HAP-1 (cell line): ENCODE data around the gene CD93.
A peak's percentile ranks its signal among the peaks of the same experiment; 100 is the strongest.

Experiments used
- DNase-seq, 2 experiments: peaks; one replicate each; pipeline ENCODE4 v3.0.0-alpha.2; 2016 to 2020; ENCODE audit warnings: low spot score in 2 of 2
- H3K27me3 ChIP-seq: fragments of 250-450 bp; sonication (Bioruptor Pico); 2 replicates; pipeline ENCODE4 v1.5.1; 2020; ENCODE audit warnings: low read depth, mild to moderate bottlenecking, moderate library complexity
- H3K36me3 ChIP-seq: fragments of 250-450 bp; sonication (Bioruptor Pico); replicated peaks from 2 replicates; pipeline ENCODE4 v1.5.1; 2020; ENCODE audit warnings: mild to moderate bottlenecking
- H3K4me1 ChIP-seq: fragments of 250-450 bp; sonication (Bioruptor Pico); 2 replicates; pipeline ENCODE4 v1.5.1; 2020; ENCODE audit warnings: mild to moderate bottlenecking
- H3K4me3 ChIP-seq: fragments of 250-450 bp; sonication (Bioruptor Pico); 2 replicates; pipeline ENCODE4 v1.5.1; 2020; ENCODE audit warnings: mild to moderate bottlenecking, moderate library complexity
- H3K9me3 ChIP-seq: fragments of 250-450 bp; sonication (Bioruptor Pico); 2 replicates; pipeline ENCODE4 v1.5.1; 2020; ENCODE audit warnings: mild to moderate bottlenecking, moderate library complexity
- in situ Hi-C: fragments of 300-500 bp; cut with MboI; formaldehyde crosslinking; loops from 3 replicates; pipeline ENCODE4 v1.14.3; 2020; ENCODE audit warnings: low sequenced_read_pairs, inconsistent platforms, mixed read lengths

Gene CD93

DNA sequence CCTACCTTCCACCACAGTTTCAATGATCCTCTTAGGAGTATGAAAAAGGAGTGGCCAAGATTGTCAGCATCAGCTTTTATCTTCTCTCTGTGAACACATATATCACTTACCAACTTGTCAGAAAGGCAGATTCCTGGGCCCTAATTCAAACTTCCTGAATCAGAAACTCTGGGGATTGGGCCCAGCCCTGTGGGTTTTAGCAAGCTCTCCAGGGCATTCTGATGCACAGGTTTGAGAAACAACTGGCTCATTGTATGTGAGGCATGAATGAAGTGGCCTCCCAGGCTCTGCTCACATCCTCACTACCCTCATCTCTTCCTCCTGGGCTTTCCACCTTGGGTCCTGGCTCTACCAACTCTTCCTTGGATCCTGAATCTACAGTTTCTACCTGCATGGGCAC is 23.5 kb downstream of the CD93 start:
- H3K4me1 ChIP-seq = no peaks in the 10 kb centered on the region
- H3K27me3 ChIP-seq = no peaks in the 10 kb centered on the region
- H3K9me3 ChIP-seq = no peaks in the 10 kb centered on the region; the same call in 1 of the 2 replicates
- no peak overlapping the region for H3K4me3 ChIP-seq
- no peak for DNase-seq
- in situ Hi-C loops = no loop called here
- H3K36me3 ChIP-seq = no peaks in the 10 kb centered on the region

DNA sequence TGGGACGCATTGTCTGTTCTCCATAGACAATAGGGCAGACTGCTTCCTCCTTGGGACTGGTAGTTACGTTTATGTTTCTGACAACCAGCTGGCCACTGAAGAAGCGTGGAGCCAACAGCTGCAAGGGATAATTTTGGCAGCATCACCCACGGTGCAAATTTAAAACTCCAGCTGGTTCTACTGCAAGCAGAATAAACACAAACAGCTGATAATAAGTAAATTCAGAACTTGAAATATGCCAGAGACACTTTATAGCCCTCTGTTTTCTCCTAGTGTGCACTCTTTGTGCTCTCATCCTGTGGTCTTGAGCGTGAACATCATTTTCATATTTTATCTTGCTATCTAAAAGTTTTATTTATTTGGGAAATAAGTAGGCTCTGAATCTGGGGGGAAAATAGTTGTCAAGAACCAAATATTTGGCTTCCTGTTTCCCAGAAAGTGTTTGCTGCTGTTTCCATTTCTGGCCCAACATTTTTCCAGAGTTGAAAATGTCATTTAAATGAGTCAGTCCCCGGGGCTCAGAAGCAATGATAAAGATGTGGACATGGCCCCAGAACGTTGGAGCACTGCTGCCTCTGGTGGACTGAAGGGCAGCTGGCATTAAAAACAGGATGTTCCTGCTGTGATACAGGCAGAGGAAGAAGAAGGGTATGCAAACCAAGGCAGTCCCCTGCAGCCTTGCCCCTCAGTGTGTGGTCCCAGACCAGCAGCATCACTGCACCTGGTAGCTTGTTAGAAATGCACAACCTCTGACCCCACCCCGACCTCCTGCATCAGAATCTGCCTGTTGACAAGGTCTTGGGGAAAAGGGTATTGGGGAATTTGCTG is 24.2 kb downstream of the CD93 start:
- H3K9me3 ChIP-seq = no peaks in the 10 kb centered on the region; the same call in 1 of the 2 replicates
- no peak overlapping the region for H3K4me3 ChIP-seq
- no peaks in the 10 kb centered on the region for H3K36me3 ChIP-seq
- in situ Hi-C loops = no loop called here
- DNase-seq = no peak
- no peaks in the 10 kb centered on the region for H3K4me1 ChIP-seq
- no peaks in the 10 kb centered on the region for H3K27me3 ChIP-seq

DNA sequence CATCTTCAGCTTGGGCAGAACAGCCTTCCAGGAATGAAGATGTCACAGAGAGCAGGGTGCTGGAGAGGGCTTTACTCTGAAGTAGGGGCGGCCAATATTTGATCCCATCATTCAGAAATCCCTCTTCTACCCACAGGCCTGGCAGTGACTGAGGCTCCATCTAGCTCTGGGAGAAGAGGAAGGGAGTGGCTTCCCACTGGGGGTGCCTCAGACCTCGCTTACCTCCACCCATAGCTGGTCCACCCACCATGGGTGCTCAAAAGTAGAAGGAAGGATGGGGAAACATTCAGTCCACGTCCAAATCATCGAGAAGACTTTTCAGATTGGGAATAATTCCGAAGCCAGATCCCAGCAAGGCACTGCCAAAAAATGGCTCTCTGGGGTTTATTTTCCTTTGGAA is 24.9 kb downstream of the CD93 start:
- no peak for DNase-seq
- Histone ChIP-seq H3K27me3 (no peaks in the 10 kb centered on the region), H3K4me3 (no peak overlapping the region), H3K36me3 (no peaks in the 10 kb centered on the region), H3K9me3 (no peaks in the 10 kb centered on the region; the same call in 1 of the 2 replicates), H3K4me1 (no peaks in the 10 kb centered on the region)
- in situ Hi-C loops = no loop called here

DNA sequence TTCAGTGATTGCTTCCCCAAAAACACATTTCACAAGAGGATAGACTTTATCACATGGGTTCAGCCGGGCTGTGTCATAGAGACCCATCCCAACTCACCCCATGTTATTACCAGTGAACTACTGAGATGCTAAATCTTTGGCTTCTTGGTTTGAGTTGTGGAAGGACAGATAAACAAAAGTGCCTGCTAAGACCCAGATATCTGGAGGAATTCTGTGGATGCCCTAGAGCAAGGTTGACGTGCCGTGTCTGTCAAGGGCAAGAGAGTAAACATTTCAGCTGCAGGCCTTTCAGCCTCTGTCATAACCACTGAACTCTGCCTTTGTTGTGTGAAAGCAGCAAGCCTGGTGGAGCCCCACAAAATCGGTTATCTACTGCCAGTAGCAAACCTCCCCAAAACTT is 25.5 kb downstream of the CD93 start:
- no peaks in the 10 kb centered on the region for H3K36me3 ChIP-seq
- H3K4me1 ChIP-seq = no peaks in the 10 kb centered on the region
- H3K27me3 ChIP-seq = no peaks in the 10 kb centered on the region
- in situ Hi-C loops = no loop called here
- no peak overlapping the region for H3K4me3 ChIP-seq
- DNase-seq = no peak
- no peaks in the 10 kb centered on the region; the same call in 1 of the 2 replicates for H3K9me3 ChIP-seq

DNA sequence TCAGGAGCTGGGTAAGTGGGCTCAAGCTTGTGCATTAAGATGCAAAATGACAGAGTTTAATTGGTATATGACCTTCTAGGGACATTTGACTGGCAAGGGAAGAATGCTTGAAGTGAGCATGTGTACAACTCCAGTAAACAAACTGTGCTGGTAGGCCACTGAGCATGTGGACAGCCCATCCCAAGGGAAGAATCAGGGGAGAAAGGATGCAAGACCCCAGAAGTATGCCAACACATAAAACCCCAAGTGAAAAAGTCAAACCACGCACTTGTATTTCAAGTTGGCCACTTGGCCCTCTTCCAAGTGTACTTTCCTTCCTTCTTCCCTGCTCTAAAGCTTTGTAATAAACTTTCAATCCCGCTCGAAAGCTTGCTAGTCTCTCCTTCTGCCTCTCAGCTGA is 26.3 kb downstream of the CD93 start:
- no peak overlapping the region for H3K4me3 ChIP-seq
- DNase-seq = no peak
- H3K36me3 ChIP-seq = no peaks in the 10 kb centered on the region
- H3K27me3 ChIP-seq = no peaks in the 10 kb centered on the region
- H3K4me1 ChIP-seq = no peaks in the 10 kb centered on the region
- in situ Hi-C loops = no loop called here
- no peaks in the 10 kb centered on the region; the same call in 1 of the 2 replicates for H3K9me3 ChIP-seq

DNA sequence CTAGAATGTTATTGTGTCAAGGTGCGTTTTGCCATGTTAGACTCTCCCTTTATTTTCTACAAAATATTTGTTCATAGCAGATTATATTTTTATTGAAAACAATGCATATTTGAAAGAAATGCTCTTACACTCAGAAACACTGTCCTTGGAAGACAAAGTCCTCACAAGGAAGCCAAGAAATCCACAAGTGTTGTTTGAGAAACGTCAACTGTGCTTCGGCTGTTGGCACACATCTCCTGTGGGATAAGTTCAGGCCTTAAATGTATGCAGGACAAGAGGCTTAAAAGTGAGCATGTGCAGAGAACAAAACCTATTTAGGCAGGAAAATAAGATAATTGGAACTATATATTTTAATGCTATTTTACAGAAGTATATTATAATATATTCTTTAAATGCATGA is 27.1 kb downstream of the CD93 start:
- no peak overlapping the region for H3K4me3 ChIP-seq
- no peak for DNase-seq
- H3K4me1 ChIP-seq = no peaks in the 10 kb centered on the region
- no peaks in the 10 kb centered on the region; the same call in 1 of the 2 replicates for H3K9me3 ChIP-seq
- in situ Hi-C loops = no loop called here
- no peaks in the 10 kb centered on the region for H3K27me3 ChIP-seq
- H3K36me3 ChIP-seq = no peaks in the 10 kb centered on the region

DNA sequence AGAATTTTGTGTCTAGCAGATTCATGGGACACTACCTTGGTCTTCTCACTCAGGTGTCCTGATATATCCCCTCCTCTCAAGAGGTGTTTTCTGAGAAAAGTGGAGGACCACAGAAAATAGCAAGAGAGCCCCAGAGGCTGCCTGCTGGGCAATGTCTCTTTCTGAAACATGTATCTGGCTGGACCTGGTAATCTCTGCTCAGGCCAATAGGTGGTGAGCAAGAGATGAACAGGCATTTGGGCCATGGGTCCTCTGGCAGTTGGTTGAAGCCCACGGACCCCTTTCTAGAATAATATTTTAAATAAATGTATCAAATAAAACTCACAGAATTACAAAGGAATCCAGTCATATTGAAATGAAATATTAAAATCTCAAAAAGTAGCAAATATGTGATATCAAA is 27.9 kb downstream of the CD93 start:
- H3K4me3 ChIP-seq = no peak overlapping the region
- H3K36me3 ChIP-seq = no peaks in the 10 kb centered on the region
- DNase-seq = no peak
- H3K4me1 ChIP-seq = no peaks in the 10 kb centered on the region
- H3K9me3 ChIP-seq = no peaks in the 10 kb centered on the region; the same call in 1 of the 2 replicates
- in situ Hi-C loops = no loop called here
- H3K27me3 ChIP-seq = no peaks in the 10 kb centered on the region

DNA sequence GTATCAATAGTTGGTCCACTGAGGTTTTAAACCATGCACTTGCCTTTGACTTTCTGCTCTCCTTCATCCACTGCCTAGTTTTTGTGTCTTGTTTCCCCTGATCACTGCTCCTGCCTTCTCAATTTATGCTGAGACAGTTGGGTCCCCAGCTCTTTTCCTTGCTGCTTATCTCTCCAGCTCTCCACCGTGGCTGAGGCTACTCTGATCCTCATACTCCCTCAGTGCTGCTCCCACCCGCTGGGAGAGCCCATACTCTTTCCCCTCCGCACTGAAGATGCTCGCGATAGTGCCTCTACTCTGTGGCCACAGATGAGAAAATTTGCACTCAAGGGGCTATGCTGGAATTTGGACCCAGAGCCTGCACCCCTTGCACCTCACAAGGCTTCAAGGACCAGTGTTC is 33.2 kb downstream of the CD93 start:
- Histone ChIP-seq H3K36me3 (no peaks in the 10 kb centered on the region), H3K4me3 (no peak overlapping the region), H3K27me3 (no peaks in the 10 kb centered on the region), H3K4me1 (no peaks in the 10 kb centered on the region), H3K9me3 (no peaks in the 10 kb centered on the region)
- in situ Hi-C loops = no loop called here
- DNase-seq = no peak

DNA sequence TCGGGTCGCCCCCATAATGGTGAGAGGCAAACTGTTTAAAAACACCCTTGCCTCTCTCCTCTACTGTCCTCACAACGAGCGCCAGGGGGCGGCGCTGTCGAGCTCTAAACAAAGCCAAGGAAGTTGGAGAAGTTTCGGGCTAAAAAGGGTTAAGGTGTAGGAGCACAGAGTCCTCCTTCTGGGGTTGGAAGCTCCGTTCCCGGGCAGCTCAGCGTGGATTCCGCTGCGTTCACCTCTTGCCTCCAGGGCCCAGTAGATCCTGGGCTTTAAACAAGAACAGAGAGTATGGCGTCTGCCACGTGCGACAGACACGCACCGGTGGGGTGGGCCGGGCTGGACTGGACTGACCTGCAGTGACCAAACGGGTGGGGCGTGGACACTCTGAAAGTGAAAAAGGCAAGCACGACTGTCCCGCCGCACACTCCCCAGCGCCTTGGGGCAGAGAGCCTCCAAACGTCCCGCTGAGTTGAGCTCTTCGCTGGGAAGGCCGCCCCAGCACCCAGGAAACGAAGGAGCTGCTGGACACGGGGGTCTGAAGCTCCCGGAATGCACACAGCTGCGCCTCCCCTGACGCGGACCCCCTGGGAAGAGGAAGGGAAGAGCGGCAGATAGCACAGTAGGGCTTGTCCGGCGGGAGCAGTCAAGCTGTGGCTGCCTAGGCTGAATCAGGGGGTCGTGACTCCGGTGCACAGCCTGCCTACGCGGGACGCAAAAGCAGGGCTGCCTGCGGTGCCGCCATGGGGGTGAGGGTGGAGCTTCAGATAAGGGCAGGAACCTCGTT is 35.1 kb downstream of the CD93 start:
- DNase-seq = peak in 1 of 2 experiments; percentile 33
- in situ Hi-C loops = no loop called here
- H3K4me3 ChIP-seq = no peak overlapping the region
- H3K9me3 ChIP-seq = no peaks in the 10 kb centered on the region
- no peaks in the 10 kb centered on the region for H3K4me1 ChIP-seq
- H3K27me3 ChIP-seq = no peaks in the 10 kb centered on the region
- no peaks in the 10 kb centered on the region for H3K36me3 ChIP-seq

DNA sequence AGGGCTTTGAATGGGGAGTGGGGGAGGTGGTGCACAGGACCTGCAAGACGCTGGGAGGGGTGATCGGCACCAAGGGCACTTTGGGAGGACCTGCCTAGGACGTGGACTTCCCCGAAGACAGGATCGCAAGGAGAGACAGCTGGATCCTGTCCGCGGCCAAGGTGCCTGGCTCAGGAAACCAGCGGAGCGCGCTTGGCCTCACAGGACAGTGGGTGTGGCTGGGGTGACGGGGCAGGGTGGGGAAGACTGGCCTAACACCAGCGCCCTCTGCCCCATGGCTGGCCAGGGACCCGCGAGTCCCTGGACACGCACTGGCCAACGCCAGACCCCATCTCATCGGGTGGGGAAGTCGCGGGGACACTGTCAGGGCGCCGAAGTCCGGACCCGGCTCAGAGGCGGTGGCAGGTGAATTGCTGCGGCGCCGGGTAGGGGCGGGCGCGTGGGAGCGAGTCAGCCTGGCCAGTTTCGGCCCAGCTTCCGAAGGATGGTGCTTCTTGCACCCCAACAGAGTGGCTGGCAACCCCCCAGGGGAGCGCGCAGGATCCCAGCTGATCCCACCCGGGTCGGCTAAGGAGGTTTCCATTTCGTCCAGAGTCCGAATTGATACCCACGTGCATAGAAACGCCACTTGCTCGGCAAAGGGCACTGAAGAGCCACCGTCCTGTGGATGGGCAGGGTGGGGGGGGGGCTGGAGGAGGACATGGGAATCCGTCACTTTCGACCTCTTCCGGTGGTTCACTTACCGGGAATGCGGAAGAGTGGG is 35.9 kb downstream of the CD93 start:
- no peak overlapping the region for H3K4me3 ChIP-seq
- in situ Hi-C loops = no loop called here
- no peak for DNase-seq
- no peaks in the 10 kb centered on the region for H3K9me3 ChIP-seq
- no peaks in the 10 kb centered on the region for H3K4me1 ChIP-seq
- no peaks in the 10 kb centered on the region for H3K27me3 ChIP-seq
- no peaks in the 10 kb centered on the region for H3K36me3 ChIP-seq

DNA sequence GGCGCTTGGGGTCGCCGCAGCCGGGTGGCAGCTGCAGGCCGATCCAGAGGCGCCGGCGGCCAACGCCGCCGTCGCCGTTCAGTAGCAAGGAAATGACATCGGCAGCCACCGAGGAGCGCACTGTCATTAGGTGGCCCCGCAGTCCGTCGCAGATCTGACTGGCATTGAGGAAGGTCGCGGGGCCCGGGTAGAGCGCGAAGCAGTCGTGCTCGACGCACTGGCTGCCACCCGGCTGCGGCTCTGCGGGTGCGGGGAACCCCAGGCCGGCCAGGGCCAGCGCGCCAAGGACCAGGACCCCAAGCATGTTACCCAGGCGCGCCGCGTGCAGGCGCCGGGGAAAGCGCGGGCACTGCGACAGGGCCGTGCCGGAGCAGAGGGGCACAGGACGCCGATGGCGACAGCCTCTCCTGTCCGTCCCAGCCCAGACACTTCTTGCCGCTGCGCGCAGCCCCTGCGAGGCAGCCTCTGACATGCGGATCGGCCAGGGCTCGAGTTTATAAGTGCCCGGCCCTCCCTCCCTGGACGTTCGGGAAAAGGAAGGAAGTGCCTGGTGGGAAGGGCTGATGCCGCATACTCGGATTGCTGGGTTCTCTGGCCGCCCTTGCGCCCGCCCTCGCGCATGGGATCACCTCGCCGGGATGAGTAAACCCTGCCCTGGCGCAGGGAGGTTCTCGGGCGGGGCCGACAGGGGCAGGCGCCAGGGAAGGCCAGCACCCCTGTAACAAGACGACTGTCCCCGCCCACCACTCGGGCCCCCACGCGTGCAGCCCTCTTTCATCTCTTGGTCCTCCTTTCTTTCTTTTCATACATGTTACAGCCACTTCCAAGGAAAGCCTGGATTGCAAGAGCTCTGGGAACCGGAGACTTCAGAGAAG is 36.7 kb downstream of the CD93 start, which contains the start of gene THBD:
Gene THBD (minus strand): TSS at position 472 of the 875 bp plus-strand sequence. CDS start 168 bp downstream, at position 304.
- Histone ChIP-seq H3K4me3 (no peak within 1 kb of the TSS), H3K4me1 (no peaks in the 10 kb centered on the region), H3K27me3 (no peaks in the 10 kb centered on the region), H3K36me3 (no peaks in the 10 kb centered on the region), H3K9me3 (no peaks in the 10 kb centered on the region)
- no peak for DNase-seq
- in situ Hi-C loops = no loop called here

DNA sequence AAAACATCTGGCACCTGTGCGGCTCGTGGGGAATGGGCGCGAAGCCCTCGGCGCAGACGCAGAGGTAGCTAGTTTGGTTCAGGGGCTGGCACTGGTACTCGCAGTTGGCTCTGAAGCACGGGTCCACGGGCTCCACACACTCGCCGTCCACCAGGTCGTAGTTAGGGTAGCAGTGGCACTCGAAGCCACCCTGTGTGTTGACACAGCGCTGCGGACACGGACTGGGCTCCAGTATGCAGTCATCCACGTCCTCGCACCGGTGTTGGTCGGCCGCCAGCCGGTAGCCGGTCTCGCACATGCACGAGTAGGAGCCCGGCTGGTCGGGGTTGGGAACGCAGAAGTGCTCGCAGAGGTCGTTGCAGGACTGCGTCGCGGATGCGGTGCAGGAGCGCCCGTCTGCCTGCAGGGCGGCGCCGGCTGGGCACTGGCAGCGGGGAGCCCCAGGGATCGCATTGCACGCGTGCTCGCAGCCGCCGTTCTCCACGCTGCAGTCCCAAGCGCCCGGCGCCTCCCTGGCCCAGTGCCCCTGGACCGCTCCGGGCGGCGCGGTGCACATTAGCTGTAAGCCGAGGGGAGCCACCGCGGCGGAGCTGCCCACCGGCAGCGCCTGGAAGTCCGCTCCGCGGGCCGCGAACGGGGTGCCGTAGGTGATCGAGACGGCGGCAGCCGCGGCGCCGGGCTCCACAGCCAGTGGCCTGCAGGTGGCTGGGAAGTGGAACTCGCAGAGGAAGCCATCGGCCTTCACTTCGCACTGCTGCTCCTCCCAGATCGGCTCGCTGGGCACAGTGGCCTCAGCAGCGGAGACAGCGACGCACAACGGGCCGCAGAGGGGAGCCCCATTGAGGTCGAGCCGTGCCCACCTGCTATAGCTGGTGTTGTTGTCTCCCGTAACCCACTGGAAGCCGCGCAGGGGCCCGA is 37.6 kb downstream of the CD93 start:
- Histone ChIP-seq H3K27me3 (no peaks in the 10 kb centered on the region), H3K9me3 (no peaks in the 10 kb centered on the region), H3K36me3 (no peaks in the 10 kb centered on the region), H3K4me3 (no peak overlapping the region), H3K4me1 (no peaks in the 10 kb centered on the region)
- DNase-seq = no peak
- in situ Hi-C loops = no loop called here
